ENCODE measurements around the gene ZNF587. TPM values are rescaled to one million over a fixed set of nuclear protein-coding genes. Genes with fewer than 3 reads are reported as not detected.

ZNF587 gene
- total RNA-seq, 4 donors from 2014 or later: 22.4 to 61.0 (median 44.8) TPM

DNA sequence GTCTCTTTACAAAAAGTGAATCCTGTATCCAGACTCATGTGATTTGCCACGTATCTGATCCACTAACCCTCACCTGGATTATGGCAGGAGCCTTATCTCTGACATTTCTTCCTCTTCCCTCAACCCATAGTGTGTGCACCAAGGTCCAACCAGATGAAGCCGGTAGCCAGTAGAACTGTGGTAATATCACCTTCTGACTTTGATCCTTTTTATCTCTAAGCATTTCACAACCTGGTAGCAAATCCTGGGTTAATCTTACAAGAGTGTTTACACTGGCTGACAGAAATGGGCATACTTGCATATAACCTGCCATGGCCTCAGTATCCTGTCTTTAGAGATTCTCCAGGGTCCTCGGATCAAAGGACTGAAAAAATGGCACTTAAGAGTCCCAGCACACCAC is 64.9 kb downstream of the ZNF587 start:
- WGBS, 2 donors (ENCODE audit: low coverage in 1 of 2): 97 to 100% methylated on average over 2 to 3 of the region's 3 CpGs
- Histone ChIP-seq H3K4me1 (peaks cover 6 to 13% (median 9%) of the 10 kb centered on the region in 4 donors), H3K36me3 (peaks cover 0 to 25% (median 11%) of the 10 kb centered on the region in 4 donors), H3K4me3 (no peak overlapping the region), H3K9me3 (peaks cover 13 to 23% of the 10 kb centered on the region in 2 donors), H3K27ac (no peak overlapping the region), H3K27me3 (no peaks in the 10 kb centered on the region)
- in situ Hi-C loops (cut with MboI; ENCODE audit: low pct_ligation_motif_present in 1 of 4, low pct_unique_long_range_greater_than_20kb in 1 of 4, low sequenced_read_pairs in 3 of 4) (loop anchor here in 1 of 4 donors (25.0 kb wide), 1 partner anchor 177 kb away; the partner anchor contains the start of genes ZNF671 and ZNF776), intact Hi-C loops (cut with DNase I; ENCODE audit: low total_unique reads) (loop anchor here (10.0 kb wide), 1 partner anchor 140 kb away; no protein-coding TSS in a partner anchor)
- no peak for DNase-seq
- TF ChIP-seq, protein P1, sequence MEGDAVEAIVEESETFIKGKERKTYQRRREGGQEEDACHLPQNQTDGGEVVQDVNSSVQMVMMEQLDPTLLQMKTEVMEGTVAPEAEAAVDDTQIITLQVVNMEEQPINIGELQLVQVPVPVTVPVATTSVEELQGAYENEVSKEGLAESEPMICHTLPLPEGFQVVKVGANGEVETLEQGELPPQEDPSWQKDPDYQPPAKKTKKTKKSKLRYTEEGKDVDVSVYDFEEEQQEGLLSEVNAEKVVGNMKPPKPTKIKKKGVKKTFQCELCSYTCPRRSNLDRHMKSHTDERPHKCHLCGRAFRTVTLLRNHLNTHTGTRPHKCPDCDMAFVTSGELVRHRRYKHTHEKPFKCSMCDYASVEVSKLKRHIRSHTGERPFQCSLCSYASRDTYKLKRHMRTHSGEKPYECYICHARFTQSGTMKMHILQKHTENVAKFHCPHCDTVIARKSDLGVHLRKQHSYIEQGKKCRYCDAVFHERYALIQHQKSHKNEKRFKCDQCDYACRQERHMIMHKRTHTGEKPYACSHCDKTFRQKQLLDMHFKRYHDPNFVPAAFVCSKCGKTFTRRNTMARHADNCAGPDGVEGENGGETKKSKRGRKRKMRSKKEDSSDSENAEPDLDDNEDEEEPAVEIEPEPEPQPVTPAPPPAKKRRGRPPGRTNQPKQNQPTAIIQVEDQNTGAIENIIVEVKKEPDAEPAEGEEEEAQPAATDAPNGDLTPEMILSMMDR (IDR thresholded peaks at IDR 0.05): no peak

Other genes with a start within 250 kb of the ZNF587 start
- 1 to 10 TPM in 2 of 4 donors, not detected in 2; 2.4 to 4.4 TPM for gene ZNF530, start 250.0 kb upstream of the ZNF587 start, total RNA-seq
- gene ZNF134, start 235.6 kb upstream of the ZNF587 start, total RNA-seq: 10 to 100 TPM in 3 of 4 donors, 1 to 10 TPM in 1; 1.6 to 16.8 (median 13.8) TPM
- gene ZNF211, start 216.7 kb upstream of the ZNF587 start, total RNA-seq: 10 to 100 TPM in 3 of 4 donors, 1 to 10 TPM in 1; 5.6 to 60.1 (median 15.3) TPM
- not detected for gene ZSCAN4, start 180.9 kb upstream of the ZNF587 start, total RNA-seq
- gene ZNF551, start 167.9 kb upstream of the ZNF587 start, total RNA-seq: 10 to 100 TPM in 1 of 4 donors, 1 to 10 TPM in 3; 3.0 to 10.8 (median 7.4) TPM
- 1 to 10 TPM; 1.1 to 2.2 (median 1.8) TPM for gene ZNF154, start 140.7 kb upstream of the ZNF587 start, total RNA-seq
- 1 to 10 TPM in 3 of 4 donors, under 1 TPM in 1; 0.60 to 7.5 (median 4.7) TPM for gene ZNF671, start 122.2 kb upstream of the ZNF587 start, total RNA-seq
- gene ZNF776, start 103.0 kb upstream of the ZNF587 start, total RNA-seq: 100 to 1,000 TPM in 1 of 4 donors, 10 to 100 TPM in 3; 15.0 to 120 (median 16.7) TPM
- 10 to 100 TPM; 20.8 to 79.2 (median 27.3) TPM for gene ZNF586, start 80.2 kb upstream of the ZNF587 start, total RNA-seq
- gene ZNF552, start 34.9 kb upstream of the ZNF587 start, total RNA-seq: 100 to 1,000 TPM in 1 of 4 donors, 10 to 100 TPM in 3; 41.2 to 145 (median 68.8) TPM
- 10 to 100 TPM; 16.1 to 34.4 (median 22.0) TPM for gene ZNF587B, start 19.6 kb upstream of the ZNF587 start, total RNA-seq
- 10 to 100 TPM; 11.5 to 25.1 (median 19.7) TPM for gene ZNF814, start 39.2 kb downstream of the ZNF587 start, total RNA-seq
- 100 to 1,000 TPM in 1 of 4 donors, 10 to 100 TPM in 2, 1 to 10 TPM in 1; 9.8 to 119 (median 11.2) TPM for gene ZNF417, start 66.7 kb downstream of the ZNF587 start, total RNA-seq
- 1 to 10 TPM; 1.9 to 6.4 (median 4.0) TPM for gene ZNF418, start 85.5 kb downstream of the ZNF587 start, total RNA-seq
- 10 to 100 TPM in 1 of 4 donors, 1 to 10 TPM in 3; 3.8 to 13.5 (median 4.2) TPM for gene ZNF256, start 97.8 kb downstream of the ZNF587 start, total RNA-seq
- gene C19orf18, start 124.7 kb downstream of the ZNF587 start, total RNA-seq: not detected
- gene ZNF606, start 153.0 kb downstream of the ZNF587 start, total RNA-seq: 10 to 100 TPM; 13.7 to 27.7 (median 16.2) TPM
- gene ZSCAN1, start 184.2 kb downstream of the ZNF587 start, total RNA-seq: not detected
- 10 to 100 TPM in 1 of 4 donors, 1 to 10 TPM in 3; 1.6 to 20.9 (median 2.1) TPM for gene ZNF135, start 209.4 kb downstream of the ZNF587 start, total RNA-seq
- 10 to 100 TPM; 30.4 to 50.0 (median 42.8) TPM for gene ZSCAN18, start 248.4 kb downstream of the ZNF587 start, total RNA-seq